GM18526 (cell line): ENCODE measurements around the gene SNX30.

ENCODE experiments used
- POLR2A ChIP-seq: IDR thresholded peaks from 3 replicates; pipeline ENCODE4 v1.6.1; 2011; ENCODE audit not compliant: insufficient read length; ENCODE audit errors: extremely low read depth

SNX30 gene

GRCh38 chr9:112765281-112765680 lies 14.7 kb downstream of the SNX30 start:
- TF ChIP-seq POLR2A: no peak

- TF ChIP-seq POLR2A: no peak
Observed at GRCh38 chr9:112771359-112772214, 21.0 kb downstream of the SNX30 start.

- no peak for TF ChIP-seq POLR2A
Observed at GRCh38 chr9:112772215-112772509, 21.6 kb downstream of the SNX30 start.

DNA sequence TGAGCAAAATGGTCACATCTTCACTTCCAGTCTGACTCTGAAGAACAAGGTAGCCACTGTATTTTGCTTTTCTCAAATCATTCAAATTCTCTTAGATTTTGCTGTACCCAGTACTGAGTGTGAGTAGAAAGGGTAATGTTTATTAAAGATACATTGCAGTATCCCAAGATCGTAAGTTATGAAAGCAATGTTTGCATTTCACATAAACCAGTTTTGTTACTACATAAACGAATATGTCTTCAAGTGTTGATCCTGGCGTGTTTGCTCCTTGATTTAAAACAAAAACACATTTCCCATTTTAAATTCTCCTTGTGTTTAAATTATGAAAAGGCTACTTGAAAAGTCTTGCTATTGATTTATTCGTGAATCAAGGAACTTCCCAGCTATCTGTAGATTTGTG lies 22.0 kb downstream of the SNX30 start:
- no peak for TF ChIP-seq POLR2A

DNA sequence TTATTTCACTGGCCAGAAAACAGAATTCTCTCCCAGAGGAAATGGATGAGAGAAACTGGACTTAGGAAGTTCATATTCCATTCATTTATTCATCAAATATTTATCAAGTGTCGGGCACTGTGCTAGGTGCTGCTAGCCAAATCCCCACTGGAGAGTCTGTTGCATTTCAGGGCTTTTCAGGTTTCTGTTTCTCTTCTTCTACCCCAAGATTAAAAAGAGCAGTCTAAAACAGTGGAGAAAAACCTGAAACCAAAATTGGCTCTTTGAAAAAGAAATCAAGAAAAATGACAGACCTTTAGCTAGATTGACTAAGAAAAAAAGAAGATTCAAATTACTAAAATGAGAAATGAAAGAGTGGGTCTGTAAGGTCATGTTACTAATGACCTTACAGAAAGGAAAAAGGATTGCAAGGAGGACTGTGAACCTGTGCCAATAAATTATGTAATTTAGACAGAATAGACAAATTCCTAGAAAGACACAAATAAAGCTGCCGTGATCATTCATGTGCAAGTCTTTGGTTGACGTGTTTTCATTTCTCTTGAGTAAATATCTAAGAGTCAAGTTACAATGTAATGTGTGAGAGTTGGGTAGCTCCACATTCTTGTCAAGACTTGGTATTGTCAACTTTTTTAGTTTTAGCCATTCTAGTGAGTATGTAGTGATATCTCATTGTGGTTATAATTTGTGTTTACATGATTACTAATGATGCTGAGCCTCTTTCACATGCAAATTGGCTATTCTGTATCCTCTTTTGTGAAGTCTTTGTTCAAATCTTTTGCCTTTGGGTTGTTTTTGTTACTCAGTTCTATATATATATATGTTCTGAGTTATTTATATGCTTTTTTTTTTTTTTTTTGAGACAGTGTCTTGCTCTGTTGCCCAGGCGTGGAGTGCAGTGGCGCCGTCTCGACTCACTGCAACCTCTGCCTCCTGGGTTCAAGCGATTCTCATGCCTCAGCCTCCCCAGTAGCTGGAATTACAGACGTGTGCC lies 23.7 kb downstream of the SNX30 start:
- TF ChIP-seq POLR2A: no peak

- TF ChIP-seq POLR2A: no peak
Observed at GRCh38 chr9:112777914-112778313, 27.4 kb downstream of the SNX30 start.

GRCh38 chr9:112780450-112781036 lies 30.0 kb downstream of the SNX30 start:
- TF ChIP-seq POLR2A: no peak

DNA sequence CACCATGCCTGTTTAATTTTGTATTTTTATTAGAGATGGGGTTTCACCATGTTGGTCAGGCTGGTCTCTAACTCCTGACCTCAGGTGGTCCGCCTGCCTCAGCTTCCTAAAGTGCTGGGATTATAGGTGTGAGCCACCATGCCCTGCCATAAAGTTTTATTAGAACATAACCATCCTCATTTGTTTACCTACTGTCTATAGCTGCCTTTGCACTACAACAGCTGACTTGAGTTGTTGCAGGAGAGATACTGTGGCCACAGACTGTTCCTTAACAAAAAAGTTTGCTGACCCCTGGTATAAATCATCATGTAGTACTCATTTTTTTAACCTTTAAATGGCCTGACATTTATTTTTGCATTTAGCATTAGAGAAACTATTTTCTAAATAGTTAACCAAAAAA lies 31.7 kb downstream of the SNX30 start:
- no peak for TF ChIP-seq POLR2A

DNA sequence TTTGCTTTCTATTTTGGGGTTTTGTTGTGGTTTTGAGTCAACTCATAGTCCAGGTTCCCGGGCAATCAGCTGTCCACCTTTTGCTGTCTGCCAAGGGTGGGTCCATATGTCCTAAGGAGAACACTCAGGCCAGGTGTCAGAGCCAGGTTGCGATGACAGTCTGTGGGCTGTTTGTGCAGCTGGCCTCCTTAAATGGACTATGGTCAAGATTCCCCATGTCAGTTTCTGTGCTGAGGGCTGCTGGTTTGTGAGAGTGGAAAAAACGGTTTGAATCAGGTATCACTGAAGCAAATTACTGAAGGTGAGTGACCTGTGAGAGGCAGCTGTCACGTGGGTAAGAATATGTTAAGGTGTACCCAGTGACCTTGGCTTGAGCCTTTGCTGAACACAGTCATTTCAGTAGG lies 33.0 kb downstream of the SNX30 start:
- no peak for TF ChIP-seq POLR2A

DNA sequence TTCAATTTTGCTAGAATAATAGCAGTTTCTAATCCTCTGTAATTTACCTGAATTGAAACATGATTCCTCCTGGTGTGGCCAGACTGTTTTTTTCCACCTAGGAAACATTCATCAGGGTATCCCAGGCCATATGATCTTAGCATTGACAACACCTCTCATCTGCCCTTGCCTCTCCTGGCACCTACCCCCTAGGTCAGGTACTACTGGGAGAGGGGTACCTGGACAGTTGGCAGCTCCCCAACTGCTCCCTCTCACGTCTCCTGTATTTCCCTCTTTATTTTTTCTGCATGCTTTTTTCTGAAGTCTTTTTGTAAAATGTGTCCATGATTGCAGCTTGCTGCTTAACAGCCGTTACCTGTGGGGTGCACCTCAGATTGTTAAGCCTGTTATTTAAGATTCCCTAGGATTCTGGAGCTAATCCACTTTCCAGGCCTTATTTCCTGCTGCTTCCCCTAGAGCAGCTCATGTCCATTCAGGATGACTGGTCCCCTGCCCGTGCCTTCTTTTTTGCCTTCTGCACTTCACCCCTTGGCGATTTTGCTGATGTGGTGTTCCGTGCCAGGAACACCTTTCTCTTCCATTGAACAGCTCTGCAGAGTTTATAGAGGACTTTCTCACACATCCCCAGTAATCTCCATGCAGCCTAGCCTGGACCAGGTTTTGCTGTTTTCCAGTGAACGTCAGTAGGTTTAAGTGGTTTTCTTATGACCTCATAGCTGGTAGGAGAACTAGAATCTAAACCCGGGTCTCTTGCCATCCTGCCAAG lies 33.6 kb downstream of the SNX30 start:
- no peak for TF ChIP-seq POLR2A

- no peak for TF ChIP-seq POLR2A
Observed at GRCh38 chr9:112785986-112786385, 35.4 kb downstream of the SNX30 start.

GRCh38 chr9:112786829-112787520 lies 36.4 kb downstream of the SNX30 start:
- TF ChIP-seq POLR2A: no peak

DNA sequence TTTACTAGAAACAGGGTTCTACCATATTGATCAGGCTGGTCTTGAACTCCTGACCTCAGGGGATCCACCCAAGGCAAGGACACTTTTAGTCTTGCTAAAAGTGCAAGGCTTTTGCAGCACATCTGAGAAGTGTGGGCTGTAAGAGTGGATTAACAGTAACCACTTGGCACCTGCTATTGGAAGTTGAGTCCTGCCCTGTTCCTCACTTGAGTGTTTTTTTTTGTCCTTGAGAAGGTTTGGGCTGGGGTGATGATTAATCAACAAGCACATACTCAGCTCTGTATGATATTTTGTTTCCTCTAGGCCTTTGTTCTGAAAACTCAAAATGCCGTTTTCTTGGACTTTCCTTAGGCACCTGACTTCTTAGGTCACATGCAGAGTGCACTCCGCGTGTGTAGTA lies 37.4 kb downstream of the SNX30 start:
- no peak for TF ChIP-seq POLR2A

- TF ChIP-seq POLR2A: no peak
Observed at GRCh38 chr9:112789473-112789872, 38.9 kb downstream of the SNX30 start.

- TF ChIP-seq POLR2A: no peak
Observed at GRCh38 chr9:112789891-112790774, 39.6 kb downstream of the SNX30 start.
